Diencephalon (tissue), 1 donor: ENCODE data around the gene GDNF. TPM values are rescaled to one million over a fixed set of nuclear protein-coding genes. Genes with fewer than 3 reads are reported as not detected.

ENCODE experiments used
- total RNA-seq: library from RNA; depleted of rRNA; stranded (reverse); fragments of >200 nt; gene quantifications from one replicate; pipeline ENCODE4 v1.2.3, GENCODE V29; 2014

The GDNF gene, protein sequence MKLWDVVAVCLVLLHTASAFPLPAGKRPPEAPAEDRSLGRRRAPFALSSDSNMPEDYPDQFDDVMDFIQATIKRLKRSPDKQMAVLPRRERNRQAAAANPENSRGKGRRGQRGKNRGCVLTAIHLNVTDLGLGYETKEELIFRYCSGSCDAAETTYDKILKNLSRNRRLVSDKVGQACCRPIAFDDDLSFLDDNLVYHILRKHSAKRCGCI
- total RNA-seq = 0.23 TPM

DNA sequence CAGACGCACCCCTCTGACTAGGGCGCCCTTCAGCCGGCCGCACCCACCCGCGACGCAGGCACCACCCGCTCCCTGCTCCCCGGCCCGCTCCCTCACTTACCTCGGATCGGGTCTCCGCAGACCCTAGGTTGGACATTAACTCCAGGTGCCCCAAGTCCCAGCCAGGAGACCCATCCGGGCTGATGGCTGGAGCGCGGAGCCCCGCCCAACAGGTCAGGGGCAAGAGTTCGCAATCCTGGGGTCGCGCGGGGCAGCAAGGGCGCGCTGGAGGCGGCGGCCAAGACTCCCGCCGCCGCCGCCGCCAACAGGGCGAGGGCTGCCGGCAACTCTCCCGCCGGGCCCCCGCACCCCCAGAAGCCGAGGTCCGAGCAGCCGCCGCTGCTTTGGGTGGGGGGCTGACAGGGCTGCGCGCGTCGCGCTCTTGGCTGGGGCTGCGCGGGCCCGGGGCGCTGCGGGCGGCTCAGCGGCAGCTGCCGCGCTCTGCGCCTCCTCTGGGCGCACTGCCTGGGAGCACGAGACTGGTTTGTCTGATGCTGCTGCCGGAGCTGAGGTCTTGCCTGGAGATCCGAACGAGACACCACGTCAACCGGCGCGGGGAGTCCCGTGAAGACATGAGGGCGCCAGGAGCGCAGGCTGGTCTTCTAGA, at the start of gene GDNF:
GDNF (minus strand) TSS at position 635 of the 646 bp plus-strand sequence. CDS start 5,245 bp downstream, outside the sequence.

